Hematopoietic multipotent progenitor cell treated with erythropoietin and hydrocortisone succinate and interleukin-3 and kit ligand, for 17 days (in vitro differentiated cells): Measurements from ENCODE around the gene MAPK4.
"Not testable (repeated sequence)": the region's sequence is repeated elsewhere in the genome, so short reads cannot be mapped to it uniquely, and the experiment has no call there.

Experiments used
- DNase-seq: peaks from one replicate; pipeline ENCODE4 v3.0.0-alpha.2; 2015; ENCODE audit warnings: low spot score

The MAPK4 gene

DNA sequence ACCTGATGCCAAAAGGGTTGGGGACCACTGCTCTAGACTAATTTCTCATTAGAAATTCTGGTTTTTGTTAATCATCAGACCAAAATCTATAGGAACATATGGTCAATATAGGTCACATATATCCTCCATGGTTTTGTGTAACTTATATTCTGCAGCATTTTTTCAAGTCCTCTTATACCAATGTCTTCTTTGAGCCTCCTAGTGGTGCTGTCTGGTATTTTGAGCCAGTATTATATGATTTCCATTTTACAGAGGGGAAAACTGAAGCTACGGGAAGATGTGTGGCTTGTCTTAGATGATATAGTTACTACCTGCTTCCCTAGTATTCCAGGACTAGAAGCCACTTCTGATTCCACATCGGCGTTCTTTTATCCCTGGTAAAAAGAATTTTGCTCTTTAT is 13.8 kb downstream of the MAPK4 start:
- DNase-seq: no peak

DNA sequence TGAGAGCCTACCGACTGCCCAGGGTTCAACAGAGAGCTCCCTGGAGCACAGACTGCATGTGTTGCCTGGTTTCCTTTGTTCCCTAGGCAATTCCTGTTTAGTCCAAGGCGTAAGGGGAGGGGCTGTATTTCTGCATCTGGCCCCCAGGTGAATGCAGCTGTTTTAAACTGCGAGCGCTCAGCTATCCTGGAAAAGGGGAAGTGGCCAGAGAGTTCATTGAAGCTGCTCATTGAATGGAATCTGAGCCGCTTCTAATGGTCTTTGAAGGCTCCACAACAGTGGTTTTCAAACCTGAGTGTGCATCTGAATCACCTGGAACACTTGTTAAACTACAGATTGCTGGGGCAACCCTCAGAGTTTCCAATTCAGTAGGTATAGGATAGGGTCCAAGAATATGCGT is 18.1 kb downstream of the MAPK4 start:
- no peak for DNase-seq

DNA sequence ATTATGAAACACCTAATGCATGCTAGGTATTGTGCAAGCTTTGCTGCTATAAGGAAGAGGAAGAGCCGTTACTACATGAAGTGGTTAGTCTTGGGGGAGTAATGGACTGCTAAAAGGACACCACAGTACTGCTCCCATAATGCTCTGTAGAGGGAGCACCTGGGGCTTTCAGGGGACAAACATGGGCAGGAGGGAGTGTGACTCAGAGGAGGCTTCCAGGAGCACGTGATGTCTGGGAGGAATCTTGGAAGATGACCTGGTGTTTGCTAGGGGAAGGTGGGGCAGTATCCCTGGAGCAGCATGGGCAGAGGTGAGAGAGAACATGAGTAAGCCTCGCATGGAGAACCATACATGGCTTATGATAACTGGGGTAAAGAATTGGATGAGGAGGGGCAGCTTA is 18.8 kb downstream of the MAPK4 start:
- no peak for DNase-seq

DNA sequence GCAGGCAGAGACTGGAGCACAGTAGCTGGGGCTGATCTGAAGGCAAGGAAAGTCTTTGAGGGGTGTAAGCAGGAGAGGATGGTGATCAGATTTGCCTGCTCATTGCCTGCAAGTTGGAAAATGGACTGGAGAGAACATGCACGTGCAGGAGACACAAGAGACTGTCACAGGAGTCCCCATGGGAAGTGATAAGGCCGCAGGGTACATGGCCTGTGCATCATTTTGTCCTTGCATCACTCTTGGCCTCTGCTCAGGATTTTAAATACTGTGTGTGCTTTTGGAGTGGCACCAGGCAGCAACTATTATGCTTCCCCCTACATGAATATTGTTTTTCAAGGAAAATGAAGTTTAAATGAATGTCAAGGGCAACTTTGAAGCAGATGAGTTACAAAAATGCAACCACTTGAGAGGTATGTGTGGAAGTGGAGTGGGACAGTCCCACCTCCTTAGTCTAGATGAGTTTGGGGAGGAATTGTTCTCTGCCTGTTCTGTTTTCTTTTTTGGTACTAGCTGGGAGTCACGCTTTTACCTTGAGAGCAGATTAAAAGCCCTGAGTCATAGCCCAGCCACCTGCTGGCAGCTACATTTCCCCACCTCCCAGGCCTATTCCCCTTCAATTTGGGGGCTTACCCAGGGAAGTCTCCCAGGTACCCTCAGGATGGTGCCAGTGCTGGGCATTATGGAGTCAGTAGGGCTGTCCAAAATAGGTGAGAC is 19.3 kb downstream of the MAPK4 start:
- DNase-seq: no peak

DNA sequence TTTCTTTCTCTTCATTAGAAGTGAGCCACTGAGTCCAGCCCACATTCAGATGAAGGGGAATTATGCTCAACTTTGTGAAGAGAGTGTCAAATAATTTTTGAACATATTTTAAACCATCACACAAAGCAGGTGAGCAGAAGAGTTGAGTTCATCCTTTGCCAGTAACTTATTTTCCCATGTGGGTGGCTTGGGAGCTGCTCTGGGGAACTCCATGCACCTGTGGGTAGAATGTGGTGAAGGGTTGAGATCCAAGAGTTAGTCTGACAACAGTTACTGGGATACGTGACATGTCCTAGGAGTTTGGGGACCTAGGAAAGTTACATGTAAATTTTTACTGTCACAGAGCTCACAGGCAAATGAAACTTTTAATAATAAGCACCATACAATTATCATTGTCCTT is 21.6 kb downstream of the MAPK4 start:
- no peak for DNase-seq

DNA sequence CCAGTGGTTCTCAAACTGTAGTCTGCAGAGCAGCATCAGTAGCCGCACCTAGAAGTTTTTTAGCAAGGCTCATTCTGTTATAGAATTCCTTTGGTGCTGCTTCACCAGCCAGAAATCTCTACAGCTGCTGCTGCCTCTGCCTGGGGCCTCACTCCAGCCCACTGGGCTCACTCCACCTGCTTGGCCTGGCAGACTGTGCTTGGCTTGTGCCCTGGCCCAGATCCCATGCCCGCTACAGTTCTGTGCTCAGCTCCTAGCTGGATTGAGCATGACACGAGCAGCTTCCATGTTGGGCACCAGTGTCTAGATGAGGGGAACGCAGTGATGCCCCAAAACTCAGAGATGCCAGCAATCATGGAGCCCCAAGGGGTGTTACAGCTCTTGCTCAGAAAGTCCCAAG is 22.6 kb downstream of the MAPK4 start:
- no peak for DNase-seq

DNA sequence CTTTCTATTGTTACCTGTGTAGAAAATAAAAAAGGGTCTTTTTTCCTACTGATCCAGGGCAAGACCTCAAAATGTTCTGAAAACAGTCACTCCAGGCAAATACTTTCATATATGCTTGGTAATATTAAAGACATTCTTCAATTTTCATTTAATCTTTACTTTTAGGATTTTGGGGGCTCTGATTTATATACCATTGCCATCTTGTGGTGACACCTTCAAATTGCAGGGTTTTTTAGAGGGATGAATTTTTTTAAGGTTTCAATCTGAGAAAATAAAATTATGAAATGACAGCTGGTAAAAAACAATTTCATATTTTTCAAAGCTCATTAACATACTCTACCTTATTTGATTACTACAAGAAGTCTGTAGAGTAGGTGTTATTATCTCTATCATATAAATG is 26.8 kb downstream of the MAPK4 start:
- DNase-seq: no peak

DNA sequence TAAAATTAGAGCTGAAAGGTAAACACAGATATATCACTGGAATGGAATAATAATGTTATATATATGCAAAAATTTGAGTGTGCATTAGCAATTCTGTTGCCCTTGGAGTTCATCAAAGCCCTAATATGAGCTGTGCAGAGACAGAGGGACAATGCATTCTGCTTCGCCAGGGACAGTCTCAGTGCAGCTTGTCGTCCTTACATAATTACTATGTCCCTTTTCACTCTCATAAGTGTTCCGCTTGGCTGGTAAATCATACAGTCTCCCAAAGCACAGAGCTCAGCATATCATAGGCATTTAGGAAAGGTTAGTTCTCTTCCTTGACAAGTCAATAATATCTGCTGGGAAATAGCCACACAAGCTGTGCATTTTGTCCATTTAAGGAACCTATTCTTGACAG is 30.7 kb downstream of the MAPK4 start:
- DNase-seq: no peak

DNA sequence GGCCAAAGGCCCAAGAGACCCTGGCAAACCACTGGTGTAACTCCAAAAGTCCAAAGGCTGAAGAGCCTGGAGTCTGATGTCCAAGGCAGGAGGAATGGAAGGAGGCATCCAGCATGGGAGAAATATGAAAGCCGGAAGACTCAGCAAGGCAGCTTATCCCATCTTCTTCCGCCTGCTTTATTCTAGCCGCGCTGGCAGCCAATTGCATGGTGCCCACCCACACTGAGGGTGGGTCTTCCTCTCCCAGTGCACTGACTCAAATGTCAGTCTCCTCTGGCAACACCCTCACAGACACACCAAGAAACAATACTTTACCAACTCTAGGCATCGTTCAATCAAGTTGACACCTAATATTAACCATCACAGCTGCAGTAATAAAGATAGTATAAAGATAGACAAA is 34.1 kb downstream of the MAPK4 start:
- no peak for DNase-seq

DNA sequence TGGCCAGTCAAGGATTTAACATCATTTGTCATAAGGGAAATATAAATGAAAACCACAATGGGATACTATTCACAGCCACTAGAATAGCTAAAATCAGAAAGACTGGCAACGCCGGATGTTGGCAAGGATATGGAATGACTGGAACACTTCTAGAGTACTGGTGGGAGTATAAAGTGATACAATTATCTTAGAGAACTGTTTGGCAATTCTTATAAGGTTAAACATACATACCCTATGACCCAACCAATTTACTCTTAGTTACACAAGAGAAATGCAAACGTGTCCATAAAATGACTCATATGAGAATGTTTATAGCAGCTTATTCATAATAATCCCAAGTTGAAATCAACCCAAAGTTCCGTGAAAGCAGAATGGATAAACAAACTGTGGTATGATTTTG is 35.1 kb downstream of the MAPK4 start:
- DNase-seq: no peak

DNA sequence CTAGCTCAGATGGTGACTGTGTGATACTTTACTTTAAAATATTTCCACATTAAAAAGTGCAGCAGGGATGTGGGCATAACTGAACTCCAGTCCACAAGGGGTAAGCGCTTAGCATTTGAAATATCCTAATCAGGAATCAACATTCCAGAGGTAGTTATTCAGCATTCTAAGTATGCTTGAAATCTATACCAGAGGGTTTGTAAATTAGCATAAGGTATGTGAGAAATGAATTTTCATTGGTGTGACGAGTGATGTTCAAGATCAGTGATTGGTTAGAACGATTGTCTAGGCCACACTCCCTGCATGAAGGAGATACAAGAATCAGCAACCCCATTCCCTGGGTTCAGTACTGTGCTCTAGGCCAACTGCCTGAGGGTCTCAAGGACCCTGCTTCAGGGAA is 42.6 kb downstream of the MAPK4 start:
- DNase-seq: no peak

DNA sequence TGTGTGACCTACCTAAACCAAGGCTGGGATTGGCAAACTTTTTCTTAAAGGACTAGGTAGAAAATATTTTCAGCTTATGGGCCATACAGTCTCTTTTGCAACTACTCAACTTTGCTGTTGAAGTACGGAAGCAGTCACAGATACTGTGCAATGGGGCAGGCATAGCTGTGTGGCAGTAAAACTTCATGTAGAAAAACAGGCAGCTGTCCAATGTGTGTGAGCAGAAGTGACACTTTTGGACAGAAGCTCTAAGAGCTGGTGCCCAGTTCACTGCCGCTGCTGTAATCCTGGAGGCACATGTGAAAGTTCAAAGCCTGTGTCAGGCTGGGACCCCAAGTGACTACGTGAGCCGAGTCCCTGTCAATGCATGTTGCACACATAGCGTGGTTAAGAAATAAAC is 46.7 kb downstream of the MAPK4 start:
- DNase-seq: no peak

DNA sequence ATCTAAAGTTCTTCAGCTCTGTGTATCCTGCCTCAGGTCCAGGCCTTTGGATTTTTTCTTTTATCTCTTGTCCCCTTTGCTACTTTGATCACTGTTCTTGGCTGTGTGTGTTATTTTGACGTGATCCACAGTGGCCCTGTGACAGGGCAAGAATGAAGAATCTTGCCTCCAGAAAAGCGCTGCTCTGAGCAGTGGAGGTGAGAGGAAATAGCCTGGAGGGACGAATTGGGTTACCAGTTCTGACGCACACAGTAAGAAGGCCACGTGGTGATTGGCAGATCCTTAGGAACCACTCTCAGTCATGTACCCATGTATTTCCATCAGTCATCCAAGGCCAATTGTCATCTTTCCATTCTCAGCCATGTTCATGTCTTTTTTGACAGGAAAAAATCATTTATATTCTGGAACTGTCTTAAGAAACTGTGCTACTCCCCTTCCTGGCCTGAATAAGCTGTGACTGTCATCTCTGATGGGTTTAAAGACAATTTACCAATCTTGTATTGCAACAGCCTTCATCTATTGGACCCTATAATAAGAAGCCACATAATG is 47.6 kb downstream of the MAPK4 start:
- DNase-seq: no peak

DNA sequence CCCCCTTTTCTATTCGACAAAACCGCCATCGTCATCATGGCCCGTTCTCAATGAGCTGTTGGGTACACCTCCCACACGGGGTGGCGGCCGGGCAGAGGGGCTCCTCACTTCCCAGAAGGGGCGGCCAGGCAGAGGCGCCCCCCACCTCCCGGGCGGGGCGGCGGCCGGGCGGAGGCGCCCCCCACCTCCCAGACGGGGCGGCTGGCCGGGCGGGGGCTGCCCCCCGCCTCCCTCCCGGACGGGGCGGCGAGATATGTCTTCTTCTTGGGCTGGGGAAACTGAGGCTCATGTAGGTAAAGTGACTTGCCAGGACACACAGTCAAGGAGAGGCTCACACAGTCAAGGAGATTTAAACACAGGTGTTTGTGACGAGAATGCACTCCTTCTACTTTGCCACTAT is 49.3 kb downstream of the MAPK4 start:
- DNase-seq: not testable (repeated sequence)

DNA sequence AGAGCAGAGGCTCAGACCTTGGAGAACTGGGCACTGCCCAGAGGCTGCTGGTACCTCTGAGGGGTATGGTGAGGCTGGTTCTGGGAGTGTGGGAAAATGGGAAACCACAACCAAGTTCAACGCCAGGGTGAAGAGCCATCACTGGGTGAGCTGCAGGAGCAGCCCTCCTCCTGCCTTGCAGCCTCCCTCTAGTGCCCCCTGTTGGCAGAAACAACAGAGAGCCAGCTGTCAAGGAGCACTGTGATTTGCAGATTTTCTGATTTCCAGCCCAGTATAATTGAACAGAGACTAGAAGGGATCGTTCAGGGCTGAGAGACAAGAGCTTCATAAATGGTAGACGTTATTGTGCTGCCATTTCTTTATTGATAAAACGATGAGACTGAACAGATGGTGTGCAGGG is 50.5 kb downstream of the MAPK4 start:
- DNase-seq: no peak

DNA sequence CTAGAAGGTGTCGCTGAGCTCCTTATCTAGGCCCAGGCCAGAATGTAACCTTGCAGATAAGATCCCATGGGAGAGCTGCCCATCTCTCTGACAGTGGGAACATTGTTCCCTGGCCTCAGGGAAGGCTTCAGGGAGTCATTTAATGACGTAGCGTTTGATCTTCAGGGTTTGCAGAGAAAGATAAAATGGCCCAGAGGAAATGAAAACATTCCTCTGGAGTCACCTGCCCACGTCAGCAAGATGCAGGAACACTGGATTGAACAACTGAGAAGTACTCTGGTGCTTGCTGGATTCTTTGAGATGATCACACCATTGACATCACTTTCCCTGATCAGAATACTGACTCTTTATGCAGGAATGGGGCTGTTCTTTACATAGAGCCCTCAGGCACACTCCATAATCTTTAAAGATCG is 51.6 kb downstream of the MAPK4 start:
- DNase-seq: no peak

DNA sequence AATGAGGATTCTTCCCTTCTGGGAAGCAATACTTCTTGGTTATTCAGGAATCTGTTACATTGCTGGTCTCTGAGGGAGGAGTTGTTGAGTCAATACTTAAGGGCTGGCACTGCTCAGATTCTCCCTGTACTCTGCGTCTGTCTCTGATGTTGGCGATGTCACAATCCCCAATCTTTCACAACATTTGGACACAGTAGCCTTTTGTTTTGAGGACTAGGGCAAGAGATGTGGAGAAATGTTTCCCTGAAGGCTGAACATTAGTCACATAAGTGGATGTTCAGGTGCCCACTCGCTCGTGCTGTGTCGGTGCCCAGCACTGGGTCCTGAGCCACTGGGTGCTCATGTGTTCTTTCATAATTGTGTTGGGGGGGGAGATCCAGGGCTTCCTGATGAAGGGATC is 55.0 kb downstream of the MAPK4 start:
- DNase-seq: no peak

DNA sequence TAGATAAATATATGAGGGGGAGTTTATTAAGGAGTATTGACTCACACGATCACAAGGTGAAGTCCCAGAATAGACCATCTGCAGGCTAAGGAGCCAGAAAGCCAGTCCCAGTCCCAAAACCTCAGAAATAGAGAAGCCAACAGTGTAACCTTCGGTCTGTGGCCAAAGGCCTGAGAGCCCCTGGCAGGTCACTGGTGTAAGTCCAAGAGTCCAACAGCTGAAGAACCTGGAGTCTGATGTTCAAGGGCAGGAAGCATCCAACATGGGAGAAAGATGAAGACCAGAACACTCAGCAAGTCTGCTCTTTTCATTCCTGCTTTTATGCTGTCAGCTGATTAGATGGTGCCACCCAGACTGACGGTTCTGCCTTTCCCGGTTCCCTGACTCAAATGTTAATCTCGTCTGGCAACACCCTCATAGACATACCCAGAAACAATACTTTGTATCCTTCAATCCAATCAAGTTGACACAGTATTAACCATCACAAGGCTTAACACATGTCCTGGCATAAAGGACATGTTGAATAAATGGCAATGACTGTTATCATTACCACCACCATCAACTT is 56.7 kb downstream of the MAPK4 start:
- no peak for DNase-seq

DNA sequence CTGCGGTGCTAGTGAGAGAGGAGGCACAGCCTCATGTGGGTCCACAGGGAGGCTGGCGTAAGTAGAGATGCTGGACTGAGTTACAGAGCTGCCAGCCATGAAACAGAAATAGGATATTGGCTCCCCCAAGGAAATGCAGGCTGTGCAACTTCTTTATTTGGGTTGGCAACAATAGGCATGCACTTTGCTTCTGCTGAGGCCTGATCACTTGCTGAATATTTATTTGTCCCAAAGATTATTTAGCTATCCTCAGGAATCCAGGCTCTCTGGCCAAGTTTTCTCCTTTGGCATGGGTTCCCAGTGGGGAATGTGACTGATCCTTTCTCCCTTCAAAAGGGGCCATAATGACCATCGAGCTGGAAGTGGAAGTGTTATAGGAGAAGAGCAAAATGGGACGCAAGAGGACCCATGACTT is 60.0 kb downstream of the MAPK4 start:
- no peak for DNase-seq

DNA sequence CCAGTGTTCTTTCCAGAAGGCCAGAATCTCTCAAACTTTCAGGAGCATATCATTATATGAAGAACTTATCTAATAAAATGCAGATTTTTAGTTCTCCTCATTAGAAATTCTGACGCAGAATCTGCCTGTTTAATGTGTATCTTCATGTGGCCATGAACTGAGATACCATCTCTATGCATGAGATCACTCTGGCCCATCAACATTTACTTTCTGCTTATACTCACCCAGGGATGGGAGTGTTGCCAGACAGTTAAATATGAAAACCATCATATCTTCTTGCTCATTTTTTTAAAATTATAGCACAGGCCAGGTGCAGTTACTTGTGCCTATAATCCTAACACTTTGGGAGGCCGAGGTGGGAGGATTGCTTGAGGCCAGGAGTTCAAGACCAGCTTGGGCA is 60.4 kb downstream of the MAPK4 start:
- DNase-seq: no peak

DNA sequence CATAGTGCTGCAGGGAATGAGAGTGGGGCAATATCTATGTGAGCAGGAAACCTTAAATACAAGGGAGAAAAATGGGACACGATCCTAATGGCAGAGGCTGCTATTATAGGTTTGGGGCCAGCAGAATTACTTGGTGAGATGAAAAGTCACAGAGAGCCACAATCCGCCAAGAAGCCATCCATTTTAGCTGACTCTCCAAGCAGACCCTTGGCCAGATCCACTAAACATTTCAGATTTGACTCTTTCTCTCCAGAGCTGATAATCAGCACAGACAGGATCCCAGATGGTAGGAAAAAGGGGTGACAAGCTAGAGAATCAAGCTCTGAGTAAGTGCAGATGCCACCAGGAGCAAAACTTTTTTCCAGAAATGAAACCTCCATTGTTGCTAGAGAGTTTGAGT is 61.5 kb downstream of the MAPK4 start:
- no peak for DNase-seq

DNA sequence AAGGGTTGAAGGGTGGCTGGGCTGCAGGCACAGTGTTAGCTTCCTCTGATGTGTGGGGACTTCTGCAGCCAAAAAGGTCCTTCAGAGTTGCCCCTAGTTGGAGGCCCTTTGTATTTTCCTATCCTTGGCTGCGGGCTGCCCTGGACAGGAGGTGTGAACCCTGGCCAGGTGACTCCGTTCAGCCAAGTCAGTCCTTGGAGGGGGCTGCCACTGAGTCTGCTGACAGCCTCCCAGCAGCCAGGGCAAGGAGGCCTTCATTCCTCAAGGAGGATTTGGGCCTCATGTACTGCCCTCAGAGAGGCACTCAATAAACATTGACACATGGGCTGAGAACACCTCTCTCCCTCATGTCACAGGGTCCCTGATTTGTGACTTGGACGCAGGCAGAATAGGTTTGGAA is 62.4 kb downstream of the MAPK4 start:
- DNase-seq: no peak

DNA sequence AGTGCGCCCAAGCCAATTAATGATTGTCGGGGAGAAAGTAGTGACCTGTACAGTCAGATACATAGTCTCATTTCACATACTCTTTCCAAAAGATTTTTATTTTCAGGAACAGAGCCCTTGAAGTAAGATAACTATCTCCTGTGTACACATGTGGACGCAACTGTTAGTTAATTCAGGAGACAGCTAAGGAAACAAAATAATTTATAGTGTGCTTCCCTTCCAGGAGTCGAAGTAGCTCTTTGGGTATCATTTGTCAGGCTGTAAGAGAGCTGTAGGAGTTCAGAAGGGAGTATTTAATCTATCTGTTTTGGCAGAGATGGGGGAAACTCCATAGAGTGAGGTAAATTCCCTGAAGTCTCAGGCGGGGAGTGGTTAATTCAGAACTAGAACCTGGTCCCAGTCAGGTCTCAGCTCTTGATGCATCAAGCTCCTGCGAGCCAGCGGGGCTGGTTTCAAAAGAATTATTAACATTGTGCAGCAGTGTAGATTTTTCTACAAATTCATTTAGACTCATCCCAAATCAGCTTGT is 63.0 kb downstream of the MAPK4 start:
- no peak for DNase-seq
